HG03066 (cell line): ENCODE measurements around the gene GLS2.
"Not testable (repeated sequence)": the region's sequence is repeated elsewhere in the genome, so short reads cannot be mapped to it uniquely, and the experiment has no call there.

Experiments
- ATAC-seq: cut with Tn5 transposase; IDR thresholded peaks from one replicate; pipeline ENCODE4 v1.9.1; 2021; ENCODE audit warnings: low read depth; ENCODE audit not compliant: unreplicated experiment

The GLS2 gene

DNA sequence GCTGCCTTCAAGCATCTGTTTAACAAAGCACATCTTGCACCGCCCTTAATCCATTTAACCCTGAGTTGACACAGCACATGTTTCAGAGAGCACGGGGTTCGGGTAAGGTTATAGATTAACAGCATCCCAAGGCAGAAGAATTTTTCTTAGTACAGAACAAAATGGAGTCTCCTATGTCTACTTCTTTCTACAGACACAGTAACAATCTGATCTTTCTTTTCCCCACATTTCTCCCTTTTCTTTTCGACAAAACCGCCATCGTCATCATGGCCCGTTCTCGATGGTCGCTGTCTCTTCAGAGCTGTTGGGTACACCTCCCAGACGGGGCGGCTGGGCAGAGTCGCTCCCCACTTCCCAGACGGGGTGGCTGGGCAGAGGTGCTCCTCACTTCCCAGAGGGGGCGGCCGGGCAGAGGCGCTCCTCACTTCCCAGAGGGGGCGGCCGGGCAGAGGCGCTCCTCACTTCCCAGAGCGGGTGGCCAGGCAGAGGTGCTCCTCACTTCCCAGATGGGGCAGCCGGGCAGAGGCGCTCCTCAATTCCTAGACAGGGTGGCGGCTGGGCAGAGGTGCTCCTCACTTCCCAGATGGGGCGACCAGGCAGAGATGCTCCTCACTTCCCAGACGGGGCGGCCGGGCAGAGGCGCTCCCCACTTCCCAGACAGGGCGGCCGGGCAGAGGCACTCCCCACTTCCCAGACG, 5.6 kb upstream of the GLS2 start:
- not testable (repeated sequence) for ATAC-seq

GRCh38 chr12:56490360-56490759, 2.4 kb upstream of the GLS2 start:
- no peak for ATAC-seq

- ATAC-seq: no peak
Measured at GRCh38 chr12:56487448-56488040, 417 bp downstream of the GLS2 start.

DNA sequence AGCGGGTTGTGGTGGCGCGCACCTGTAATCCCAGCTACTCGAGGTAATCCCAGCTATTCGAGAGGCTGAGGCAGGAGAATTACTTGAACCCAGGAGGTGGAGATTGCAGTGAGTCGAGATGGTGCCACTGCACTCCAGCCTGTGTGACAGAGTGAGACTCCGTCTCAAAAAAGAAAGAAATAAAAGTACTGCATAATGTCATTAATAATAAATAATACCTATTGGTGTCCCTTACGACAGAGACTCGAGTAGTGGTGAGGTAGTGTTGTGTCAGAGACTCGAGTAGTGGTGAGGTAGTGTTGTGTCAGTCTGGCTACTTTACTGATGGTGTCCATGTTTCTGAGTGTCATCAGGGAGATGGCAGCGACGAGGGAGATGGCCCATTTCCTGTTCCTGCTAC, 1.3 kb downstream of the GLS2 start:
- no peak for ATAC-seq

DNA sequence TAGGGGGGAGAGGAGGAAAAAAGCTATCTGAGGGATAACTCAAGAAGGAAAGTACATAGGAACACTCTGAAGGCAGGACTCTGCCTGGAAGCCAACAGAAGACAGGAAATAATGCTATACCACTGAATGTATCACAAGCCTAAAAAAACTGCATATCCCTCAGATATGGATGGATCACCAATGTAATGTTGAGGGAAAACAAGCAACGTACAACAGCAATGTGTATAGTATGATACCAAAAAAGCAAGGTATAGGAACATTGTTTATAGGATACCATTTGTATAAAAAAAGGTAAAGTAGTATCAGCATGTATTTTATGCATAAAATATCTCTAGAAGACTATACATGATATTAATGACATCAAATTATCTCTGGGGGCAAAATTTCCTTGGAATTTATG, 3.4 kb downstream of the GLS2 start:
- ATAC-seq: no peak

DNA sequence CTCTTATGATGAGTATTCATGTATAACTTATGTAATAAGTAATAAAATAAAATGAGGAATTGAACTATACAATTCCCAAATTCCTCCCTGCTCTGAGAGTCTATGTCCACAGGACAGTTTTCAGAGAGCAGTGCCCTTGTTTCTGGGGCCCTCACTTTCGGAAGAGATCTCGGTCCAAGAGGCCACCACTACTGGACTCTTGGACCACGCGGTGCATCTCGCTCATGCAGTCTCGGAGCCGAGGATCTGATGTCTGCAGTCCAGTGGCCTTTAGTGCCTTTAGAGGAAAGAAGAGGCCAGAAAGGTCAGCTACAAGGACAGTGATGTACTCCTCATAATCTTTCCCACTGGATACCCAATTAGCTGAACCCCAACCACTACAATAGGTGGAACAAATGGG, 8.3 kb downstream of the GLS2 start:
- no peak for ATAC-seq

DNA sequence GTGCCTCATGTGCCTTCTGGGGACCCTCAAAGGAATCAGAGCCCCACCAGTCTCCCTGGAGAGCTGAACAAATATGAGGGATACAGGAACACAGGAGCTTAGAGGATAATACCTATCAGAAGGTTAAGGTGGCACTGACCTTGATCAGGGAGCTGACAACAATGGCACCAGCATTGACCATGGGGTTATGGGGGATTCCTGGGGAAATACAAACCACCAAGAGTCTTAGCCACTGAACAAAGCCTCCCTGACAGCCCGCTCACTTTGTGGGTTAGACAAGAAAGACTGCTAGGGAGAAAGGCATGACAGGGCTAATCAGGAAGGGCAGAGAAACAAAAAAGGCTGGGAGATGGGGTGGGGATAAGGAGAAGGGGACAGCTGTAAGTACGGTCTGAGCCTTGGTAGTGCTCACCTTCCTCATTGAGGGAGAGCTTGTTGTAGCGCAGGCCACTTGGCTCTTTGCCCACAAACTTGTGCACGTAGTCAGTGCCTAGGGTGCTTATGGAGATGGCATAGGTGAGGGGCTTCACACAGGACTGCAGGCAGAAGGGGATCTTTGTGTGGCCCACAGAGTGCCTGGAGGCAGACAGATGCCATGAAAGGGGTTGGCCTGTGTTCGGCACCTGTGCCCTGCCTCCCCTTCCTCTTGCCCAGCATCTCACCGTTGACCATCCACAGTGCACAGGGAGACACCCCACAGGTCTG, 10.3 kb downstream of the GLS2 start:
- ATAC-seq: no peak

- ATAC-seq: no peak
Measured at GRCh38 chr12:56476972-56477432, 11.0 kb downstream of the GLS2 start.

- no peak for ATAC-seq
Measured at GRCh38 chr12:56476143-56476542, 11.8 kb downstream of the GLS2 start.

GRCh38 chr12:56474389-56474788, 13.6 kb downstream of the GLS2 start:
- no peak for ATAC-seq

- ATAC-seq: no peak
Measured at GRCh38 chr12:56469007-56469930, 18.7 kb downstream of the GLS2 start.

GRCh38 chr12:56468216-56469006, 19.6 kb downstream of the GLS2 start, which contains the start of gene SPRYD4:
Gene SPRYD4 (plus strand): TSS chr12:56468578. CDS start chr12:56468592, 14 bp downstream.
- ATAC-seq: peak; percentile 91

DNA sequence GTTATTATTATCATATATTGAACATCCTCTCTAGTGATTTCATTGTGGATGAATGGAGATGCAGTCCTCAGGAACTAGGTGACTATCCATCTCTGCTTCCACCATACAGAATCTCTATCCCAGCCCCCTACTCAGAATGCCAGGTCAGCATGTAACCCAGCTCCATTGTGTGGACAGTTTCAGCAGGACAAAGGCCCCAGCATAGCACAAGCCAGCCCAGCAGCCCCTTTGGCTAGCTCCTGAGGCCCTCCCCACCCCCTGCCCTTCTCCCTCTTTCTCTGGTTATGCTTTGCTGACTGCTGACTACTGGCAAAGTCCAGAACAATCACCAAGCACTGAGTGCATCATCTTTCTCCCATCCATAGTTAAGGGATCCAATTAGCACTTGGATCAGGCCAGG, 25.4 kb downstream of the GLS2 start:
- ATAC-seq: no peak

- no peak for ATAC-seq
Measured at GRCh38 chr12:56461235-56462159, 26.5 kb downstream of the GLS2 start.

DNA sequence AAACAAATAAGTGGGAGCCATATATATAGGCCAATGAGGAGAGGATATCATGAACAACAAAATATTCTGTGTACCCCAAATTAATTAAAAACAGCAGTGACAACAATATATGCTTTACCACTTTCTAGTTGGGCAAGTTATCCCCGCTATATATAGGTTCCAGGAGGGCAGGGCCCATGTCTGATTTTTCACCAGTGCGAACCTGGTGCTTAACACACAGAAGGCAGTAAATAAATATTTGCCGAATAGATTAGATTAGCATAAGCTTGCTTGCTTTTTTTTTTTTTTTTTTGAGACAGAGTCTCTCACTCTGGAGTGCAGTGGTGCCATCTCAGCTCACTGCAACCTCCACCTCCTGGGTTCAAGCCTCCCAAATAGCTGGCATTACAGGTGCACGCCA, 30.1 kb downstream of the GLS2 start:
- ATAC-seq: no peak

DNA sequence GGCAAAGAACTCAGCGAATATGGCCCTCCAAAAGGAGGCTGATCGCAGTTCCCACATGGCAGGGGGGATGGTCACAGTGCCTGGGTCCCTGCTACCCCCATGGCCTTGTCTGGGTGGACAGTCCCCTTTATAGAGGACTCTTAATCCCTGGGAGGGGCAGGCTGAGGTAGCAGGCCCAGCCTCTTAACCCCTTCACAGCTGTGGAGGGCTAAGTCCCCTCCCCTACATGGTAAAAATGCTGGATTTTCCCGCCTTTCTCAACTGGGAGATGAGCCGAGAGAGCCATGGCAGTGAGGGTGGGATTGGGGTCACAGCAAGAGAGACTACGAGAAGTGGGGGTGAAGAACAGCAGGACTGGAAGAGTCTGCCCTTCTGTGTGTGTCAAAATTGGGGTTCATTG, 33.4 kb downstream of the GLS2 start, which contains the start of gene MIP:
MIP (minus strand) TSS at position 101 of the 400 bp plus-strand sequence; CDS start at position 57, 44 bp downstream.
- no peak for ATAC-seq

DNA sequence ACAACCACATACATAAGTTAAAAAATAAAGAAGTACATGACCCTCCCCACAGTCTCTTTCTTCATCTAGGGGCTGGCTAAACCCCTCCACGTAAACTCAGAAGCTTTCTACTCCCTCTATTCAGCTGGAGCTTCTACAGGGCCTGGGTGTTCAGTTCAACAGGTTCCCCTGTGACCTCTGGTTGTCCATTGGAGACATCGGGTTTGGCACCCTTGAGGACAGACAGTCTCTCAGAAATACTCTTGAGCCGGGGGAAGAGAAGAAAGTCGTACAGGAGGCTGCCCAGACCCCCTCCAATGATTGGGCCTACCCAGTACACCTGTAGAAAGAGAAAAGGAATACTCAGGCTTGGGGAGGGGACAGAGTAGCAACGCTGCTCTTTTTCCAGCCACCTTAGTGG, 36.8 kb downstream of the GLS2 start:
- ATAC-seq: no peak

DNA sequence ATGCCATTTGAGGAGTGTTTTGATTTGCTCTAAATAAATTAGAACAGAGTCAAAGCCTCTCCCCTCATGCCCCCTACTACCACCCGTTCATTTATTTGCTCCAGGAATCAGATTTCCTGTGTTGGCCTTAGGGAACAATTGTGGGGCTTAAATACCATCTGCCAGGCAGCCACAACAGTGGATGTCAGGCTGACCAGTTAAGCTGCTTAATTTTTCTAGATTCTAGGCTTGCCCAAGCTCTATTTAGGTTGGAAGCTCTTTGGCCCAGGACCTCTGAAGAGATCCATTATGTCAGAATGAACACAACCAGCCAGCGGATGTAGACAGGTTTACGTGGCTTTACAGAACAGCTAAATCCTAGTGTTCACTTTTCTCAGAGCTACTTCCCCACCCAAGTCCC, 37.7 kb downstream of the GLS2 start:
- no peak for ATAC-seq

DNA sequence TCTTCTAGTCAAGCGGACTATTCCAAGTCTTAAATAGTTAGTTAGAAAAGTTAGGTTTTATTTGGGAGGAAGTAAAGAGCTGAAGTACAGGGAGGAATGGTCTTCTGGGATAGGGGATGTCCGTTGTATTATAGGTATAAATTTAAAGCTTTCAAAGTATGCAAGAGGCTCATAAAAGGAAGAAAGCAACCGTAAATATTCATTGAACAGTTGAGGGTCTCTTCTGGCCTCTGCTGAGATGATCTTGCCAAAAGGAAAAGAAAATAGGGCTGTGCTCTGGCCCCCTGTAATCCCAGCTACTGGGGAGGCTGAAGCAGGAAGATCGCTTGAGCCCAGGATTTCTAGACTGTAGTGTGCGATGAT, 38.4 kb downstream of the GLS2 start:
- ATAC-seq: no peak
